GM18873 (cell line): Measurements from ENCODE around the gene HRH2.

ENCODE experiments used
- ATAC-seq: cut with Tn5 transposase; IDR thresholded peaks from one replicate; pipeline ENCODE4 v1.9.1; 2021; ENCODE audit warnings: mild to moderate bottlenecking, moderate library complexity, moderate number of reproducible peaks; ENCODE audit not compliant: unreplicated experiment, low FRiP score

HRH2 gene

DNA sequence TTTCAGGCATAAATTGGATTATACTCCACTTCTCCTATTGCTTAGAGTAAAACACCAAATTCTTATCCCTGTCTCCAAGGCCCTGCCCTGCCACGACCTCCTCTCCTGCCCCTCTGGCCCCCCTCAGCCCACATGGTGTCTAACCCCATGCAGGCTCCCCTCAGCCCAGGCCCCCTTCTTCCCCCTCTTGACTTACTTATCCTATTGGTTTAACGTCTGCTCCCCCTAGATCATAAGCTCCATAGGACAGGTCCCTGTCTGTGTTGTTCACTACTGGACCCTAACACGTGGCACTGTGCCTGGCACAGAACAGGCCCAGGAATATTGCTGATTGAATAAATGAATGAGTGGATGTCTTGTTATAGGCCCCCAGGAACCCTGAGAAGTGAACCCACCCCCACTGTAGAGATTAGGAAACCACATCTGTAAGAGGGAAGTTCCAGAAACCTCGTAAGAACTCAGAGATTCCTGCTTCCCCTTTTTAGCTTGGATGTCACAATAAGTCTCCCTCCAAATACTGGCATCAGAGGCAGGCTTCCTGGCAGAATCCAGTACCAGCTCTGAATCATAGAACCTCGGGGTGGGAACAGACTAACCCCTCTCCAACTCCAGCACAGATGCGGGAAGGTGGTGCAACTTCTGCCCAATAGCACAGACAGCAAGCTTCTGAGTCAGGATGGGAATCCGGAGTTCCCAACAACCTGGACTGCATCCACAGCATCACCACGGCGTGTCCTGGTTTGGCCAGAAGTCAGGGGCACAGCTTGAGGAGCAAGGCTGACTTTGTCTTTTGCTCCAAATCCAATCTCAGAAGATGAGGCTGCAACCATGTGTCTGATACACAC is 31.5 kb downstream of the HRH2 start:
- ATAC-seq, result no peak

- ATAC-seq, result no peak
Observed at GRCh38 chr5:175690025-175690424, 32.2 kb downstream of the HRH2 start.

DNA sequence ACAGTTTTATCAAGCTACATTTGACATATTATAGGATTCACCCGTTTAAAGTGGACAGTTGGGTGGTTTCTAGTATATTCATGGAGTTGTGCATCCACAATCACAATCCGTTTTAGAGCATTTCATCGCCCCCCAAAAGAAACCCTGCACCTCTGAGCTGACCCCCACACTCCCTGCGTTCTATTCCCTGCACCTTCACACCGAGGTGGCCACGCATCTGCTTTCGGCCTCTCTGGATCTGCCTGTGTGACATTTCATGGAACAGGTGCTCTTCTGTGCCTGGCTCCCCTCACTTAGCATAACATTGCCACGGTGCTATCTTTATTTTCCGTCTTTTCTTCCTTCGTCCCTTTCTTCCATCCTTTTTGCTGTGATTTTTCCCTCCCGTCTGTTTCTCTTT is 32.7 kb downstream of the HRH2 start:
- no peak for ATAC-seq

DNA sequence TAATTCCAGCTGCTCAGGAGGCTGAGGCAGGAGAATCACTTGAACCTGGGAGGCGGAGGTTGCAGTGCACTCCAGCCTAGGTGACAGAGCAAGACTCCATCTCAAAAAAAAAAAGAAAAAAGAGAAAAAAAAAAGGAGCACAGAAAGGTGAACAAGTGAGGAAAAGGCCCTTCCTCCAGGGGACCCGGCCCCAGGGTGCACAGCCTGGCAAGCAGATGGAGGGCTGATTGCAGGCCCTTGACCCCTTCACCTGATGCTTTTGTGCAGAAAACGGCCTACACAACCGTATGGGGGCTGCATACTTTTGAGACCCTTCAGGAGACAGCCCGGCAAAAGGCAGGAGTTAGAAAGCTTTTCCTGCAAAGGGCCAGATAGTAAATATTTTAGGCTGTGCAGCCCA is 33.9 kb downstream of the HRH2 start:
- no peak for ATAC-seq

GRCh38 chr5:175692235-175692995 is 34.5 kb downstream of the HRH2 start:
- no peak for ATAC-seq

DNA sequence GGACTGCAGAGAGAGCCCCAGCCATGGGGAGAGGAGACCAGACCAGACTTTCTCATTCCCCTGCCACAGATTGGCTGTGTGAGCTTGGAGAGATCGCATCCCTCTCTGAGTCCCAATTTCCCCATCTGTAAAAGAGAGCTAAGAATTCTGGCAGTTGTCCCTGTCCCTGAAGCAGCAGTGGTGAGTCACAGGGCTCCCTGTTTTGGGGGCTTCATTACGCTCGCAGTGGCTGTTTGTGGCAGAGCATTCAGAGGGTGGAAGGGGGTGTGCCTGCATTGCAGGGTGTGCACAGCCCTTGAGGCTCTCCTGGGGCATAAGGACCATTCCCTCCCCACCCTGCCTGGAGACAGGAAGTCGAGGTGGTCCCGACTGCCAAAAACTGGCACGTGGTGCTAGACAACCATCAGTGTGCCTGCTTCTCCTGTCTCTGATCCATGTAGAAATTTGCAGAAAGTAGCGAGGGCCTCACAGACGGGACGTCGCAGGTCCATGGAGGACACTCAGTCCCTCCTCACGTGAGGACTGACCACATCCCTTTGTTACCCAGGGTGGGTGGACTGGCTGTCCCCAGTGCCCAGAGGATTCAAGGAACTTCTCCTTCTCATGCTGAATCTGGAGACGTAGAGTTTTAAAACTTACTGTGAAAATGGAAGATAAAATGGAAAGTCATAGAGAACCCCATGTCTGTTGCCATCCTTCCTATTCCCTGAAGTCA is 35.3 kb downstream of the HRH2 start:
- ATAC-seq, result no peak

GRCh38 chr5:175693741-175694140 is 35.9 kb downstream of the HRH2 start:
- ATAC-seq, result no peak

DNA sequence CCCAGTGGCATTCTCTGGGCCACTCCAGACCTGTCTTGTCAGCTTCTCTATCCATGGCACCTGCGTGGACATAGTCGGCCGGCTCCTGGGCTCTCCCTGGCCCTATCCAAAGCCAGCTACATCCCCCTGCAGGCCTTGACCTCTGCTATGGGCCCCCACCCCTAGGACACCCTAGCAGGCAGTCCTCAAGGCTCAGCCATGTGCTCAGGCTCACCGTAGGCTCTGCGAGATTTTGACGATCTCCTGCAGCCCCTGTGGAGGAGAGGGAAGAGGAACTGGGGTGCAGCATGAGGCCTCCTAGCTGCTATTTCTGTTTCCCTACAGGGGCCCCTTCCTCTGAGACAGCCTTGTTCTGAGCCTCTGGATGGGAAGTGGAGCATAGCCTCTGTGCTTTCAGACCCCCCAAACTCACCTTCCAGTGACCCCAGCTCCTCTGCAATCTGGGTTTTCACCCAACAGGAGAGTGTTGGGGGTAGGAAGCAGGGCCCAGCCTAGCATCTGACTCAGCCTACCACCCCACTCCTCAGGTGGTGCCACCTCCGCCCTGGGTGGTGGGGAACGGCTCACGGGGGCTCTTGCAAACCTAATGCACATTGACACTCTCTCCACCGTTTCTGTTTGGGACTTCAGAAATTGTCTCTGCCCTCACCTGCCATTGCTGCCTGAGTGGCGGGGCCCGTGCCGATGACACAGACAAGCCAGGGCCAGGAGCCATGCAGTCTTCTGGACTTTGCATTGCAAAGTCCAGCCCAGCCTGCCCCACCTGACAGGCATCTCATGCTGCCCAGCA is 36.7 kb downstream of the HRH2 start:
- ATAC-seq, result no peak

GRCh38 chr5:175695161-175696126 is 37.6 kb downstream of the HRH2 start:
- ATAC-seq, result no peak

DNA sequence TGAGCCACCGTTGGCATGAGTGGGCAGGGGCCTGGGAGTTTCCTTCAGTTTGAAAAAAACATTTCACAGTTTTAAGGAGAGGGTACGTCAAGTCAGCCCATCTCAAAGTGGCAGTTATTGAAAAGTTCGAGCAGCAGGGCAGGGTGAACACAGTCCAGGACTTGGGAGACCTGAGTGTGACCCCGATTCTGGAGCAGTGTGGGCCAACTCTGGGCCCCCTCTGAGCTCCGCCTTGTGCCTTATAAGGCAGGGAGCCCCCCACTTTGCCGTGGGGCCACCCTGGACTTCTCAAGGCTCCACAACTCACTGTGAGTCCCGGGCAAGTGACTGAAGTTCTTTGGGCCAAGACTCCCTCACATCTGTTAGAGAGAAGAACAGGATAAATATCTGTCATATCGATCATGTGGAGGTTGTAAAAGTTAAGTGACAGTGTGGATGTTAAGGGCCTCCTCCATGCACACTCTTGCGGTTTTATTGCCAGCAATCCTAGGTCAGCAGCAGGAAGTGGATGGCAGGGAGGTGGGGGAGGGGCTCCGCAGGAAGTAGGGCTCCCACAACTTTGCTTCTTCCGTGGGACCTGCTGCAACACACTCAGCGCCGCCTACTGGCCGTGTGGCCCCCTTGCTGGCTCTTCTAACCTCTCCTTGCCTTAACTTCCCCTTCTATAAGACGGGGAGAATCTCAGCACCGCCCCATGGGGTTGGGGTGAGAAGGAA is 38.4 kb downstream of the HRH2 start:
- no peak for ATAC-seq

DNA sequence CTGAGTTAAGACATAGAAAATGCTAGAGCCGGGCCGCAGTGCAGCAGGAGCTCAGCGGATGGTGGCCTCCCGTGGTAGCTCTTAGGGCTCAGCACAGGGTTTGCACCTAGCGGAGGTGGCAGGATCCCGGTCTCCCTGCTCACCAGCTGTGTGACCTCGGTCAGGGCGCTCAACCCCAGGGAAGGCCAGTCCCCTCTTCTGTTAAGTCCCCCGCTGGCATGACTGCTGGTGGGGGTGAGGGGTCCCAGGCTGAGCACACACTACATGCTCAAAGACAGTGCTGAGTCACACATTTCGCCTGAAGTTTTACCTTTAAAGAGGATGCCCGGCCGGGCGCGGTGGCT is 39.0 kb downstream of the HRH2 start:
- ATAC-seq, result no peak

- ATAC-seq, result no peak
Observed at GRCh38 chr5:175697846-175698245, 40.0 kb downstream of the HRH2 start.

- ATAC-seq, result no peak
Observed at GRCh38 chr5:175698401-175699115, 40.7 kb downstream of the HRH2 start.

GRCh38 chr5:175700991-175701390 is 43.1 kb downstream of the HRH2 start:
- no peak for ATAC-seq

GRCh38 chr5:175701797-175702196 is 43.9 kb downstream of the HRH2 start:
- ATAC-seq, result no peak

GRCh38 chr5:175706499-175706898 is 48.6 kb downstream of the HRH2 start:
- ATAC-seq, result no peak

GRCh38 chr5:175707751-175708375 is 50.0 kb downstream of the HRH2 start:
- no peak for ATAC-seq
